Measurements from ENCODE around the gene SPINT2. TPM values are rescaled to one million over a fixed set of nuclear protein-coding genes. Genes with fewer than 3 reads are reported as not detected.

Gene SPINT2
- polyA plus RNA-seq, 1 donor (not counting 4 experiments of a cell fraction or from before 2014, with no cell fraction given), result 363 TPM

DNA sequence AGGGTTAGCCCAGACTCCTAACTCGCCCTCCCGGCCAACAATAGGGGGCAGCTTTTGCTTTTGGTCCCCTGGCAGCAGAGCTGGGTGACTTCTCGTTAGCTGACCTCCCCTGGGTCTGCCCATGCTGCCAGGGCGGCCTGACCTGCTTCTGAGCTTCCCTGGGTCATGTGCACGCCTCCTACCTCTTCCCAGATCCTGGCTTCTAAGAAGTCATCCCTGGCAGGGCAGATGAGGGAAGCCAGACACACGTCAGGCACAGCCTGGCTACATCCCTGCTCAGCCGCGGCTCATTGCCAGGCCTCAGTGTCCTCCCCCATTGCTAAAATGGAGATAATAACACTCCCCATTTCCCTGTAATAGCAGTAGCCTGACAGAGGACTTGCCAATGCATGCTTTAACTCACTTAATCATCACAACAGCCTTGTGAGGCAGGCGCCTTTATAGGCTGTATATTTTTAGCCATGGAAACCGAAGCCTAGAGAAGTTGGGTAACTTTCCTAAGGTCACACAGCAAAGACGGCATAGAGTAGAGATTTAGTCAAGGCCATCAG, 57.3 kb downstream of the SPINT2 start:
- peaks cover 56% of the 10 kb centered on the region for H3K79me2 ChIP-seq (ENCODE audit: control insufficient read depth, insufficient read depth, low read length)
- no peaks in the 10 kb centered on the region for H3K27me3 ChIP-seq (ENCODE audit: control insufficient read depth, extremely low read depth, insufficient read depth, low read length)
- peaks cover 5% of the 10 kb centered on the region for H4K20me1 ChIP-seq (ENCODE audit: control insufficient read depth, extremely low read depth, insufficient read depth, low read length)
- no peaks in the 10 kb centered on the region for H3K9me1 ChIP-seq (ENCODE audit: control insufficient read depth, extremely low read depth, insufficient read depth, low read length)
- no peak for DNase-seq (ENCODE audit: low read depth, low spot score)
- TF ChIP-seq EZH2 (IDR thresholded peaks at IDR 0.05; ENCODE audit: low read length), result no peak
- TF ChIP-seq, protein P1, sequence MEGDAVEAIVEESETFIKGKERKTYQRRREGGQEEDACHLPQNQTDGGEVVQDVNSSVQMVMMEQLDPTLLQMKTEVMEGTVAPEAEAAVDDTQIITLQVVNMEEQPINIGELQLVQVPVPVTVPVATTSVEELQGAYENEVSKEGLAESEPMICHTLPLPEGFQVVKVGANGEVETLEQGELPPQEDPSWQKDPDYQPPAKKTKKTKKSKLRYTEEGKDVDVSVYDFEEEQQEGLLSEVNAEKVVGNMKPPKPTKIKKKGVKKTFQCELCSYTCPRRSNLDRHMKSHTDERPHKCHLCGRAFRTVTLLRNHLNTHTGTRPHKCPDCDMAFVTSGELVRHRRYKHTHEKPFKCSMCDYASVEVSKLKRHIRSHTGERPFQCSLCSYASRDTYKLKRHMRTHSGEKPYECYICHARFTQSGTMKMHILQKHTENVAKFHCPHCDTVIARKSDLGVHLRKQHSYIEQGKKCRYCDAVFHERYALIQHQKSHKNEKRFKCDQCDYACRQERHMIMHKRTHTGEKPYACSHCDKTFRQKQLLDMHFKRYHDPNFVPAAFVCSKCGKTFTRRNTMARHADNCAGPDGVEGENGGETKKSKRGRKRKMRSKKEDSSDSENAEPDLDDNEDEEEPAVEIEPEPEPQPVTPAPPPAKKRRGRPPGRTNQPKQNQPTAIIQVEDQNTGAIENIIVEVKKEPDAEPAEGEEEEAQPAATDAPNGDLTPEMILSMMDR (optimal IDR thresholded peaks at IDR 0.05 in 1 of 3, IDR thresholded peaks at IDR 0.05 in 1 of 3, conservative IDR thresholded peaks at IDR 0.05 in 1 of 3; ENCODE audit: extremely low read depth in 1 of 3, insufficient read depth in 2 of 3, low read length in 3 of 3), result peak in 1 of 3 experiments; percentile 26
- dilution Hi-C loops (cut with MboI; ENCODE audit: extremely low pct_ligation_motif_present, low sequenced_read_pairs), result no loop called here
- peak; percentile 95 for FAIRE-seq
- H3K4me3 ChIP-seq (ENCODE audit: control insufficient read depth in 2 of 3, extremely low read depth in 1 of 3, insufficient read depth in 2 of 3, low read depth in 1 of 3, low read length in 3 of 3), result peak overlapping the region; percentile 53 to 89 (median 71)
- peaks cover 43% of the 10 kb centered on the region for H3K4me1 ChIP-seq (ENCODE audit: control insufficient read depth, extremely low read depth, insufficient read depth, low read length)
- H3K9me3 ChIP-seq (ENCODE audit: control insufficient read depth, low read depth, low read length), result no peaks in the 10 kb centered on the region
- peak overlapping the region; percentile 79 for H3K27ac ChIP-seq (ENCODE audit: control insufficient read depth, insufficient read depth, low read length)
- H3K9ac ChIP-seq (ENCODE audit: control insufficient read depth, extremely low read depth, insufficient read depth, low read length), result peak overlapping the region; percentile 83
- H3K36me3 ChIP-seq (ENCODE audit: control insufficient read depth in 2 of 2, extremely low read depth in 1 of 2, insufficient read depth in 2 of 2, low read length in 2 of 2), result peaks cover 14 to 17% of the 10 kb centered on the region in 2 experiments
- peak overlapping the region; percentile 93 for H3K4me2 ChIP-seq (ENCODE audit: control insufficient read depth, extremely low read depth, insufficient read depth, low read depth, low read length)
- no peak overlapping the region for H2AFZ ChIP-seq (ENCODE audit: control insufficient read depth, low read length)

DNA sequence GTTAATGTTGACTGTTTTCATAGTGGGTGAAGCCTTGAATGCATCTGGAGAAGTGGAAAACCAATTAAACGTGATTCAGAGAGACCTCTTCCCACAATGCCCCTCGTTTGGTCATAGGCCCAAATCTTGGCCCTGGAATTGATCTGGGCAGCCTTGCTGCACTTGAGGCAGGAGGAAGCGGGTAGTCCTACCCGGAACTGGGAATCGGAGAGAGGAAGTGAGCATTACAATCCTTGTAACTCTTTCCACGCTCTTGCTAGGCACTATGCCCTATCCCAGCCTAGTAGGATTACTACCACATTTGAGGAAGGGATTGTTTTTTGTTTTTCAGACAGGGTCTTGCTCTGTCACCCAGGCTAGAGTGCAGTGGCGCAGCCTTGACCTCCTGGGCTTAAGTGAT, 58.9 kb downstream of the SPINT2 start:
- Histone ChIP-seq H3K4me2 (ENCODE audit: control insufficient read depth, extremely low read depth, insufficient read depth, low read depth, low read length) (no peak overlapping the region), H4K20me1 (ENCODE audit: control insufficient read depth, extremely low read depth, insufficient read depth, low read length) (peaks cover 5% of the 10 kb centered on the region), H3K9me3 (ENCODE audit: control insufficient read depth, low read depth, low read length) (no peaks in the 10 kb centered on the region), H3K9me1 (ENCODE audit: control insufficient read depth, extremely low read depth, insufficient read depth, low read length) (no peaks in the 10 kb centered on the region), H3K27me3 (ENCODE audit: control insufficient read depth, extremely low read depth, insufficient read depth, low read length) (no peaks in the 10 kb centered on the region), H3K36me3 (ENCODE audit: control insufficient read depth in 2 of 2, extremely low read depth in 1 of 2, insufficient read depth in 2 of 2, low read length in 2 of 2) (peaks cover 28 to 32% of the 10 kb centered on the region in 2 experiments), H3K79me2 (ENCODE audit: control insufficient read depth, insufficient read depth, low read length) (peaks cover 56% of the 10 kb centered on the region), H3K4me3 (ENCODE audit: control insufficient read depth in 2 of 3, extremely low read depth in 1 of 3, insufficient read depth in 2 of 3, low read depth in 1 of 3, low read length in 3 of 3) (no peak overlapping the region), H3K4me1 (ENCODE audit: control insufficient read depth, extremely low read depth, insufficient read depth, low read length) (peaks cover 40% of the 10 kb centered on the region), H3K9ac (ENCODE audit: control insufficient read depth, extremely low read depth, insufficient read depth, low read length) (no peak overlapping the region), H3K27ac (ENCODE audit: control insufficient read depth, insufficient read depth, low read length) (no peak overlapping the region), H2AFZ (ENCODE audit: control insufficient read depth, low read length) (no peak overlapping the region)
- dilution Hi-C loops (cut with MboI; ENCODE audit: extremely low pct_ligation_motif_present, low sequenced_read_pairs), result no loop called here
- DNase-seq (ENCODE audit: low read depth, low spot score), result no peak
- TF ChIP-seq EZH2 (IDR thresholded peaks at IDR 0.05; ENCODE audit: low read length), result no peak
- TF ChIP-seq, protein P1 (optimal IDR thresholded peaks at IDR 0.05 in 1 of 3, IDR thresholded peaks at IDR 0.05 in 1 of 3, conservative IDR thresholded peaks at IDR 0.05 in 1 of 3; ENCODE audit: extremely low read depth in 1 of 3, insufficient read depth in 2 of 3, low read length in 3 of 3), result no peak
- no peak for FAIRE-seq

Measured in keratinocyte (primary cell).